IMR-90 (cell line): ENCODE data around the gene NOD1. TPM values are rescaled to one million over a fixed set of nuclear protein-coding genes. Genes with fewer than 3 reads are reported as not detected.

ENCODE experiments used
- ATAC-seq: fragments of 200-7000 bp; cut with Tn5 transposase; 2 replicates; pipeline ENCODE4 v1.9.1; 2020; ENCODE audit warnings: low read depth, mild to moderate bottlenecking, moderate library complexity
- BruUV-seq: library from RNA; stranded (reverse); fragments of 400-500 nt; replicated peaks from 2 replicates; lab custom pipeline; 2021; lab: Mats Ljungman, UMichigan
- CTCF ChIA-PET: fragments of 300-600 bp; formaldehyde crosslinking; extraction: SDS; loops from one replicate; lab custom pipeline; 2021; ENCODE audit warnings: antibody characterized with exemption; lab: Yijun Ruan, JAX
- POLR2A ChIA-PET: fragments of 300-600 bp; sonication (Branson Sonifier 250); formaldehyde crosslinking; loops from one replicate; lab custom pipeline; 2022; ENCODE audit warnings: antibody characterized with exemption; ENCODE audit not compliant: unreplicated experiment; lab: Charles Lee
- DNase-seq: peaks from one replicate; pipeline ENCODE4 v3.0.0; 2013
- H2AFZ ChIP-seq: replicated peaks from 2 replicates; pipeline ENCODE3; 2013; ENCODE audit warnings: low read length, mild to moderate bottlenecking; ENCODE audit not compliant: poor library complexity
- H2AK5ac ChIP-seq: 2 replicates; pipeline ENCODE4 v1.6.1; 2013; ENCODE audit warnings: low read depth, low read length, inconsistent platforms
- H2AK9ac ChIP-seq: replicated peaks from 2 replicates; pipeline ENCODE3; 2013; ENCODE audit warnings: mild to moderate bottlenecking, low read depth, low read length, moderate library complexity; ENCODE audit not compliant: poor library complexity
- H2BK120ac ChIP-seq: 2 replicates; pipeline ENCODE4 v1.6.1; 2013; ENCODE audit warnings: low read depth, low read length, inconsistent platforms
- H2BK15ac ChIP-seq: 3 replicates; pipeline ENCODE4 v1.6.1; 2013; ENCODE audit warnings: low read depth, low read length, inconsistent platforms
- H2BK20ac ChIP-seq: 2 replicates; pipeline ENCODE4 v1.6.1; 2013; ENCODE audit warnings: low read depth, mild to moderate bottlenecking, inconsistent platforms, low read length, moderate library complexity
- H2BK5ac ChIP-seq: 2 replicates; pipeline ENCODE4 v1.6.1; 2013; ENCODE audit warnings: mild to moderate bottlenecking, low read depth, low read length, inconsistent platforms; ENCODE audit not compliant: poor library complexity, severe bottlenecking
- H3K14ac ChIP-seq: replicated peaks from 2 replicates; pipeline ENCODE4 v1.6.1; 2013; ENCODE audit warnings: low read depth, low read length, inconsistent platforms
- H3K18ac ChIP-seq: 2 replicates; pipeline ENCODE4 v1.6.1; 2013; ENCODE audit warnings: low read depth, low read length, control low read depth
- H3K23ac ChIP-seq: 2 replicates; pipeline ENCODE4 v1.6.1; 2013; ENCODE audit warnings: low read depth, low read length, inconsistent platforms
- H3K27ac ChIP-seq: 2 replicates; pipeline ENCODE4 v1.5.1; 2013; ENCODE audit warnings: mild to moderate bottlenecking, control low read depth, low read length; ENCODE audit not compliant: insufficient read depth
- H3K27me3 ChIP-seq: 2 replicates; pipeline ENCODE4 v1.6.1; 2013; ENCODE audit warnings: low read length; ENCODE audit not compliant: control insufficient read depth, insufficient read depth
- H3K36me3 ChIP-seq: 2 replicates; pipeline ENCODE4 v1.6.1; 2013; ENCODE audit warnings: low read length, mixed read lengths; ENCODE audit not compliant: control insufficient read depth, insufficient read depth
- H3K4ac ChIP-seq: 2 replicates; pipeline ENCODE4 v1.6.1; 2013; ENCODE audit warnings: low read depth, low read length, inconsistent platforms
- H3K4me1 ChIP-seq: 2 replicates; pipeline ENCODE4 v1.6.1; 2013; ENCODE audit warnings: low read length, mixed read lengths; ENCODE audit not compliant: control insufficient read depth, insufficient read depth
- H3K4me2 ChIP-seq: 2 replicates; pipeline ENCODE4 v1.6.1; 2013; ENCODE audit warnings: low read depth, mild to moderate bottlenecking, control low read depth, low read length, moderate library complexity
- H3K4me3 ChIP-seq: 2 replicates; pipeline ENCODE4 v1.5.1; 2013; ENCODE audit warnings: low read depth, mild to moderate bottlenecking, control low read depth, low read length, moderate library complexity; ENCODE audit not compliant: insufficient read depth
- H3K56ac ChIP-seq: 2 replicates; pipeline ENCODE4 v1.6.1; 2013; ENCODE audit warnings: low read length, inconsistent platforms; ENCODE audit not compliant: insufficient read depth; ENCODE audit errors: extremely low read depth
- H3K79me1 ChIP-seq, 2 experiments: 2 replicates each; pipeline ENCODE4 v1.6.1; 2013; ENCODE audit warnings: low read length in 2 of 2, inconsistent platforms in 1 of 2, low read depth in 1 of 2
- H3K9ac ChIP-seq: 2 replicates; pipeline ENCODE4 v1.6.1; 2013; ENCODE audit warnings: low read depth, low read length, control low read depth
- H3K9me1 ChIP-seq: 2 replicates; pipeline ENCODE4 v1.6.1; 2013; ENCODE audit warnings: low read length, inconsistent platforms; ENCODE audit not compliant: insufficient read depth
- H3K9me3 ChIP-seq: 2 replicates; pipeline ENCODE4 v1.6.1; 2013; ENCODE audit warnings: low read length; ENCODE audit not compliant: control insufficient read depth, insufficient read depth
- H4K20me1 ChIP-seq: 2 replicates; pipeline ENCODE4 v1.6.1; 2013; ENCODE audit warnings: low read length, inconsistent platforms; ENCODE audit not compliant: insufficient read depth
- H4K5ac ChIP-seq: 2 replicates; pipeline ENCODE4 v1.6.1; 2013; ENCODE audit warnings: mild to moderate bottlenecking, low read depth, low read length, control low read depth
- H4K8ac ChIP-seq, 2 experiments: 2 replicates each; pipeline ENCODE4 v1.6.1; 2013; ENCODE audit warnings: low read depth in 2 of 2, low read length in 2 of 2, control low read depth in 1 of 2, inconsistent platforms in 1 of 2
- H4K91ac ChIP-seq: 2 replicates; pipeline ENCODE4 v1.6.1; 2013; ENCODE audit warnings: low read depth, low read length, inconsistent platforms; ENCODE audit not compliant: insufficient read depth
- CEBPB ChIP-seq: IDR thresholded peaks from 2 replicates; pipeline ENCODE4 v1.6.1; 2012; ENCODE audit warnings: low read depth, low read length, improper control_type of control experiment
- CHD1 ChIP-seq: IDR thresholded peaks from 2 replicates; pipeline ENCODE4 v1.6.1; 2012; ENCODE audit warnings: low read depth, low read length, improper control_type of control experiment
- MAZ ChIP-seq: IDR thresholded peaks from 2 replicates; pipeline ENCODE4 v1.6.1; 2012; ENCODE audit warnings: low read depth, mild to moderate bottlenecking, low read length, improper control_type of control experiment, moderate library complexity, borderline replicate concordance
- NFE2L2 ChIP-seq: fragments of 150-350 bp; IDR thresholded peaks from 2 replicates; pipeline ENCODE4 v1.6.1; 2016; ENCODE audit warnings: low read depth, mild to moderate bottlenecking, low read length
- RFX5 ChIP-seq: IDR thresholded peaks from 2 replicates; pipeline ENCODE4 v1.8.0; 2012; ENCODE audit warnings: low read depth, mild to moderate bottlenecking, low read length, moderate library complexity
- WGBS, 2 experiments: methylation state at CpG; one replicate each; pipeline versions ENCODE4 v1.1.5 to v1.1.7; 2013; ENCODE audit warnings: missing lambda C conversion rate in 2 of 2; ENCODE audit not compliant: insufficient read length in 1 of 2; ENCODE audit errors: extremely low coverage in 2 of 2; 5-methylcytosine and 5-hydroxymethylcytosine counted together
- dilution Hi-C: fragments of 300-500 bp; cut with HindIII; formaldehyde crosslinking; loops from one replicate; pipeline ENCODE4 v1.14.3; 2018; ENCODE audit warnings: low sequenced_read_pairs; ENCODE audit not compliant: unreplicated experiment
- in situ Hi-C: fragments of 300-500 bp; cut with MboI; formaldehyde crosslinking; loops from 3 replicates; pipeline ENCODE4 v1.14.3; 2019; ENCODE audit warnings: low sequenced_read_pairs, inconsistent platforms, mixed read lengths
- intact Hi-C: fragments of 100-400 bp; cut with micrococcal nuclease; formaldehyde crosslinking; loops from 2 replicates; pipeline ENCODE4 v1.10.0; 2022
- polyA plus RNA-seq, 3 experiments: library from polyadenylated mRNA; depleted of rRNA; stranded (reverse); fragments of >200 nt; gene quantifications; 2 replicates each; pipeline ENCODE4 v1.2.3, GENCODE V29; 2012; ENCODE audit warnings: low replicate concordance in 1 of 3
- total RNA-seq: library from RNA; depleted of rRNA; stranded (reverse); fragments of >200 nt; gene quantifications from 2 replicates; pipeline ENCODE4 v1.2.3, GENCODE V29; 2012

The NOD1 gene
- total and polyA plus RNA-seq, 2 of the 4 experiments (the other 2 are of a cell fraction): 1.8 to 3.0 TPM

GRCh38 chr7:30430276-30430675 is 48.3 kb downstream of the NOD1 start:
- H2BK20ac ChIP-seq: no peak overlapping the region
- no peak for ATAC-seq

More at GRCh38 chr7:30430276-30430675, 48.3 kb downstream of the NOD1 start:
- Histone ChIP-seq H3K56ac (no peak overlapping the region), H4K20me1 (no peaks in the 10 kb centered on the region), H3K9me1 (no peaks in the 10 kb centered on the region; the same call in 1 of the 2 replicates), H3K27me3 (no peaks in the 10 kb centered on the region), H3K4me2 (no peak overlapping the region), H2BK5ac (no peak overlapping the region), H4K5ac (no peak overlapping the region), H4K8ac (no peak overlapping the region), H3K36me3 (peaks cover 9% of the 10 kb centered on the region), H3K27ac (no peak overlapping the region), H4K91ac (no peak overlapping the region), H3K79me1 (no peaks in the 10 kb centered on the region), H3K4me3 (no peak overlapping the region), H3K18ac (no peak overlapping the region), H3K9me3 (no peaks in the 10 kb centered on the region), H2BK120ac (no peak overlapping the region), H2AK9ac (no peak overlapping the region), H2BK15ac (no peak overlapping the region), H3K23ac (no peak overlapping the region), H3K4me1 (peaks cover 7% of the 10 kb centered on the region; the same call in 1 of the 2 replicates), H3K4ac (no peak overlapping the region), H2AFZ (no peak overlapping the region), H2AK5ac (no peak overlapping the region), H3K9ac (no peak overlapping the region), H3K14ac (no peak overlapping the region)
- dilution Hi-C loops: no loop called here
- TF ChIP-seq CHD1: no peak
- TF ChIP-seq NFE2L2: no peak
- no peak for TF ChIP-seq MAZ
- TF ChIP-seq CEBPB: no peak
- TF ChIP-seq RFX5: no peak
- CTCF ChIA-PET: interaction anchor here (1.1 kb wide), 1 partner anchor 29 kb away, joined by 3 read pairs; no protein-coding TSS in a partner anchor
- WGBS, 2 experiments: 100% methylated on average over 2 of the region's 7 CpGs; no CpG with 5 or more reads in 1 of the 2 experiments
- intact Hi-C loops: no loop called here
- in situ Hi-C loops: no loop called here
- no peak for DNase-seq
- BruUV-seq: no TSS peak
- POLR2A ChIA-PET: no interaction called here
